ENCODE measurements around the gene SSBP3. TPM values are rescaled to one million over a fixed set of nuclear protein-coding genes. Genes with fewer than 3 reads are reported as not detected.

SSBP3 gene
- total and polyA plus RNA-seq, 4 donors: 7.7 to 24.7 (median 17.3) TPM

GRCh38 chr1:54404939-54405897 is 976 bp downstream of the SSBP3 start:
- Histone ChIP-seq H3K4me3 (ENCODE audit: low read depth in 1 of 3, low read length in 3 of 3) (peak overlapping the region; percentile 25 to 84 (median 74)), H3K27ac (ENCODE audit: low read depth in 1 of 2, low read length in 2 of 2) (peak overlapping the region; percentile 22 to 30), H3K9me3 (ENCODE audit: control insufficient read depth in 4 of 4, low read length in 3 of 4) (no peaks in the 10 kb centered on the region), H3K9ac (ENCODE audit: low read depth in 1 of 2, low read length in 2 of 2) (peak overlapping the region in 1 of 2 donors; percentile 28), H3K36me3 (ENCODE audit: control insufficient read depth in 4 of 4, insufficient read depth in 3 of 4, low read depth in 1 of 4, low read length in 3 of 4) (peaks cover 0 to 18% (median 16%) of the 10 kb centered on the region in 4 donors), H3K27me3 (ENCODE audit: control insufficient read depth in 4 of 4, insufficient read depth in 4 of 4, low read length in 3 of 4) (no peaks in the 10 kb centered on the region), H3K4me1 (ENCODE audit: control insufficient read depth in 4 of 4, insufficient read depth in 4 of 4, low read length in 3 of 4) (peaks cover 6 to 32% (median 29%) of the 10 kb centered on the region in 4 donors)
- peak; percentile 59 for DNase-seq (ENCODE audit: low spot score)
- 7% methylated on average over 92 of the region's 92 CpGs for WGBS
- TF ChIP-seq RAD21 (IDR thresholded peaks at IDR 0.05): peak in 1 of 2 donors; percentile 55
- no peak for TF ChIP-seq JUND (IDR thresholded peaks at IDR 0.05)

GRCh38 chr1:54404263-54404662 is 1.9 kb downstream of the SSBP3 start:
- H3K36me3 ChIP-seq (ENCODE audit: control insufficient read depth in 4 of 4, insufficient read depth in 3 of 4, low read depth in 1 of 4, low read length in 3 of 4): peaks cover 0 to 26% (median 24%) of the 10 kb centered on the region in 4 donors
- no peak overlapping the region for H3K9ac ChIP-seq (ENCODE audit: low read depth in 1 of 2, low read length in 2 of 2)
- H3K27me3 ChIP-seq (ENCODE audit: control insufficient read depth in 4 of 4, insufficient read depth in 4 of 4, low read length in 3 of 4): no peaks in the 10 kb centered on the region
- 79% methylated on average over 11 of the region's 11 CpGs for WGBS
- H3K27ac ChIP-seq (ENCODE audit: low read depth in 1 of 2, low read length in 2 of 2): no peak overlapping the region
- H3K4me3 ChIP-seq (ENCODE audit: low read depth in 1 of 3, low read length in 3 of 3): no peak overlapping the region
- TF ChIP-seq RAD21 (IDR thresholded peaks at IDR 0.05) (no peak), TAF1 (conservative IDR thresholded peaks at IDR 0.05) (no peak), EGR1 (IDR thresholded peaks at IDR 0.05; ENCODE audit: low read depth in 2 of 2) (no peak), CTCF (IDR thresholded peaks at IDR 0.05; ENCODE audit: low read depth, low read length, missing input control) (no peak), SP1 (IDR thresholded peaks at IDR 0.05) (no peak), RXRA (IDR thresholded peaks at IDR 0.05) (no peak), HNF4A (conservative IDR thresholded peaks at IDR 0.05) (no peak)
- H3K4me1 ChIP-seq (ENCODE audit: control insufficient read depth in 4 of 4, insufficient read depth in 4 of 4, low read length in 3 of 4): peaks cover 6 to 32% (median 29%) of the 10 kb centered on the region in 4 donors
- H3K9me3 ChIP-seq (ENCODE audit: control insufficient read depth in 4 of 4, low read length in 3 of 4): no peaks in the 10 kb centered on the region
- DNase-seq (ENCODE audit: low spot score): no peak

- TF ChIP-seq NR2F2 (IDR thresholded peaks at IDR 0.05) (no peak), ATF3 (IDR thresholded peaks at IDR 0.05) (no peak), RXRA (IDR thresholded peaks at IDR 0.05) (no peak)
- Histone ChIP-seq H3K9ac (ENCODE audit: low read depth in 1 of 2, low read length in 2 of 2) (peak overlapping the region in 1 of 2 donors; percentile 12), H3K36me3 (ENCODE audit: control insufficient read depth in 4 of 4, insufficient read depth in 3 of 4, low read depth in 1 of 4, low read length in 3 of 4) (peaks cover 0 to 31% (median 27%) of the 10 kb centered on the region in 4 donors), H3K9me3 (ENCODE audit: control insufficient read depth in 4 of 4, low read length in 3 of 4) (no peaks in the 10 kb centered on the region), H3K27me3 (ENCODE audit: control insufficient read depth in 4 of 4, insufficient read depth in 4 of 4, low read length in 3 of 4) (no peaks in the 10 kb centered on the region), H3K4me1 (ENCODE audit: control insufficient read depth in 4 of 4, insufficient read depth in 4 of 4, low read length in 3 of 4) (peaks cover 6 to 31% (median 26%) of the 10 kb centered on the region in 4 donors), H3K27ac (ENCODE audit: low read depth in 1 of 2, low read length in 2 of 2) (no peak overlapping the region), H3K4me3 (ENCODE audit: low read depth in 1 of 3, low read length in 3 of 3) (no peak overlapping the region)
- 65% methylated on average over 10 of the region's 10 CpGs for WGBS
- DNase-seq (ENCODE audit: low spot score): no peak
Observed at GRCh38 chr1:54403808-54404261, 2.4 kb downstream of the SSBP3 start.

Measured in liver (tissue), 9 donors.